KOPT-K1 (cell line): ENCODE results near the gene GJC1.

Experiments
- H3K27ac ChIP-seq: fragments of 200-600 bp; sonication (generic); 2 replicates; pipeline ENCODE4 v1.5.1; 2016; ENCODE audit warnings: antibody characterized with exemption, mild to moderate bottlenecking, low read depth, low read length; ENCODE audit not compliant: poor library complexity, severe bottlenecking
- H3K36me3 ChIP-seq: fragments of 200-600 bp; sonication (generic); 2 replicates; pipeline ENCODE4 v1.5.1; 2017; ENCODE audit warnings: antibody characterized with exemption, mild to moderate bottlenecking, low read length, moderate library complexity; ENCODE audit not compliant: insufficient read depth
- H3K9me3 ChIP-seq: fragments of 200-600 bp; sonication (generic); 2 replicates; pipeline ENCODE4 v1.5.1; 2017; ENCODE audit warnings: antibody characterized with exemption, low read length, mild to moderate bottlenecking; ENCODE audit not compliant: insufficient read depth, poor library complexity, severe bottlenecking

Gene GJC1

DNA sequence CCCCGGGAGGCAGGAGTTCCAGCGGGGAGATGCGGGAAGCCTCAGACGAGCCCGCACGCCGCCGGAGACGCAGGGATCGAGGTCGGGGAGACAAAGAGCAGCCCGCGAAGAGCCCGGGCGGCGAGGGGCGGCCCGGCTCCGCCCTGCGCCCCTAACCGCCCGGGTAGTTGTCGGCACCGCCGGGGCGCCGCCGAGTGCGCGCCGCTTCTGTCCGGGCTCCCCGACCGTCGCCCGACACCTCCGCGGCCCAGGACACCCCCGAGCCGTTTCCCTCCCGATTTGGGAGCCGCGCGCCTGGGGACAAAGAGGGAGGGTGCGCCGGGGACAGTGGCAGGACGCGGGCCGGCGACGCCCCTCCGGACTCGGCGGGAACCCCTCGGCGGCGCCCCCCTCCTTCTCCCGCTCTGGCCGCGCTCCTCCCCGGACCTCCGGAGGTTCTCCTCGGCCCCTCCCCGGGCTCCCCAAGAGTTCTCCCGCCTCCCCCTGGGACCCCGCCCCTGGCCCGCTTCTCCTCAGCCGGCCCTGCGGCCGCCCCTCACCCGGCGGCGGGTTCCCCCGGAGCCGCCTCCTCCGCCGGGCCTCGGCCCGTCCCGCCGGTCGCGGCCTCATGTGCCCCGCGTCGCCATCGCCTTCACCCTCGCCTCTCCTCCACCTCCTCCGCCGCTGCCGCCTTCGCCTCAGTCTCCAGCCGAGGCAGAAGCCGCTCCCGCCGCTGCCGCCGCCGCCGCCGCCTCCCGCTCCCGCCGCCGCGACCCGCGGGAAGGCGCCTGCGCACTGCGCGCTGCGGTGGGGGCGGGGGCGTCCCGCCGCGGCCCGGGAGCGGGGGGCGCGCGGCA, at the start of gene GJC1:
Gene GJC1 (minus strand): TSS at position 765 of the 836 bp plus-strand sequence. CDS start 24,470 bp downstream, outside the sequence.
- Histone ChIP-seq H3K36me3 (no peaks in the 10 kb centered on the region), H3K27ac (peak within 1 kb of the TSS; percentile 51), H3K9me3 (no peaks in the 10 kb centered on the region)

- H3K36me3 ChIP-seq, result peaks cover 97% of the 10 kb centered on the region
- H3K9me3 ChIP-seq, result no peaks in the 10 kb centered on the region
- no peak overlapping the region for H3K27ac ChIP-seq
Measured at GRCh38 chr17:44879376-44879775, 49.3 kb upstream of the GJC1 start.

GRCh38 chr17:44878627-44879221, 48.6 kb upstream of the GJC1 start:
- peaks cover 97% of the 10 kb centered on the region for H3K36me3 ChIP-seq
- H3K27ac ChIP-seq, result no peak overlapping the region
- H3K9me3 ChIP-seq, result no peaks in the 10 kb centered on the region

DNA sequence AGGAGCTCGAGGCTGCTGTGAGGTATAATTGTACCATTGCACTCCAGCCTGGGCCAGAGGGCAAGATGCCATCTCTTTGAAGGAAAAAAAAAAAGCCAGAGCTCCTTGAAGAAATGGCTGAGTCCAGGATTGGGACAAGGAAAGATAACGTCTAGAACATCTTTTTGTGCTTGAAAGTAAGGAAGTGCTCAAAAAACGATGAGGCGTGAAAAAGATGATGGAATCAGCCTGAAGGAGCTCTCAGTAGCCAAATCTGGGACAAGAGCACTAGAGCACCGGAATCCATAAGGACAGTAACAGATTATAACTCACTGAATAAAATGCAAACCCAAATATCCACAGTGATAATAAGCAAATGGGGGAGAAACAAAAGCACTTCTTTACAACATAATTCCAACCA, 47.0 kb upstream of the GJC1 start:
- no peak overlapping the region for H3K27ac ChIP-seq
- H3K9me3 ChIP-seq, result no peaks in the 10 kb centered on the region
- peaks cover 97% of the 10 kb centered on the region for H3K36me3 ChIP-seq

DNA sequence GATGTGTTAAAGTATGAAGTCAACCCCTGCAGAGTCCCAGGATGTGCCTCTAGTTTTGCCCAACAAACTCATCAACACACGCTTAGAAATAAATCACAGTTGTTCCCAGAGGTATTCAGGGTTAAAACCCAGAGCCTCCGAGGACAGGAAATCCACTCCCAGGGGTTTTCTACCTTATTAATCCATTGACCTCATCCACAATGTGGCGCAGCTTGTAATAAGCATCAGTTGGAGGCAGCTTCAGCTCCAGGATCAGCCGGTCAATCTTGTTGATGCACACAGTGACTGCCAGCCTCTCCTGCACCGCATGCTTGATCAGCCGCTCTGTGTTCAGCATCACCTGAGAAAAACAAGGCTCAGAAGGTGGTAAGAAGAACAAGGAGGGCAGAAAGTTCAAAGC, 45.7 kb upstream of the GJC1 start:
- Histone ChIP-seq H3K9me3 (no peaks in the 10 kb centered on the region), H3K27ac (no peak overlapping the region), H3K36me3 (peaks cover 97% of the 10 kb centered on the region)

DNA sequence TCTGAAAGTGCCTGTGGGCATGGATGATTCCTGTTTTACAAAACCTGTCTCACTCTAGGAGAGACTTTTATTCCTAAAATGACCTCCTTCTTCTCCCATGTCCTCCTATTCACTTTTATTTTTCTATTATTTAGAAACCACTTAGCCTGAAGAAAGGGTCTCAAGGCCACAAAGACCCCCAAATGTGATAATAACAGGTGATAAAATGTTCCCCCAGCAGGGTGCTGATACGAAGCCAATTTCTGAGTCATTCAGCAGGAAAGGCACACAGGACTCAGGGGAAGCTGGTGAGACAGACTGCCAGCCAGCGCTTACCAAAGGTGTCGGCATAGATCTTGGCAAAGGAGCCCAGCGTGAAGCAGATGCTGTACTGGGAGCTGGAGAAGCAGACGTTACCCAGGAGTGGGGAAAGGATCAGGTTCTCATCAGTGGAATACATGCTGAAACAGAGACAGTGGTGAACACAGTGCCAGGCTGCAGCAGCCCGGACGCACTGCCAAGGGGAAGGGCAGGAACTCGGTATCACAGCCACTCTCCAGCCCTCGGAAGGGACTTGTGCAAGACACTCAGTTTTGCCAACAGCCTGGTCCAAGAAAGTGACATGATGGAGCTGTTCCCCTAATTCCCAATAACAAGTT, 42.2 kb upstream of the GJC1 start:
- H3K36me3 ChIP-seq, result peaks cover 97% of the 10 kb centered on the region
- H3K27ac ChIP-seq, result no peak overlapping the region
- H3K9me3 ChIP-seq, result no peaks in the 10 kb centered on the region

DNA sequence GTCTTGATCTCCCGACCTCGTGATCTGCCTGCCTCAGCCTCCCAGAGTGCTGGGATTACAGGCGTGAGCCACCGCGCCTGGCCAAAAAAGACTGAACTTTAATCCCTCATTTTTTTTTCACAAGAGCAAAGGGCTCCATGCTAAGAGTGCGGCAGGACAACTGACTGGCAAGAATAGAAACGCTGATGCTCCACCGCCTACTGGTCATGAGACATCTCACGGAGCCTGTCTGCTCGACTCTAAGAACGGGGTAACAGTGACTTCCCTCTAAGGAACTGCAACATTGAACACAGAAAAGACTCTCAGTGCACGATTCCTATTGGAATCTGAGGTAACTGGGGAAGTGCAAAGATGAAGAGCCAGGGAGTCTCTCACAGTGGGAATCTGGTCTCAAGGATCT, 41.5 kb upstream of the GJC1 start:
- H3K36me3 ChIP-seq, result peaks cover 97% of the 10 kb centered on the region
- H3K9me3 ChIP-seq, result no peaks in the 10 kb centered on the region
- H3K27ac ChIP-seq, result no peak overlapping the region

DNA sequence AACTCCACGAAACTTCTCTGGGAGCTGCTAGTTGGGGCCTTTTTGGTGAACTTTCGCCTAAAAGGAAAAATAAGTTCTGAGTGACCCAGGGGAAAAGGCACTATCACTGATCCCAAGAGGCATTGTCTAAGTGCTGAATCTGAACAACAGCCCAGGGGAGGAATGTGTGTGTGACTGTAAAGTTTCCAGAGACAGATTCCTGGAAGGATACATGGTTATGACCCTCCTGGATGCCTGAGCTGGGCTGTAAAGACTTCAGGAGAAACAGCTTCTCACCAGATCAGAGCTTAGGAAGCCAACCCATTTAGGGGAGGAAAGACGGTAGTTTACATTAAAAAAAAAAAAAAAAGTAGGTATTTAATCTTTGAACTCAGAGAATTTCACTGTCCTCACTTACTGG, 37.8 kb upstream of the GJC1 start:
- H3K36me3 ChIP-seq, result peaks cover 100% of the 10 kb centered on the region
- no peak overlapping the region for H3K27ac ChIP-seq
- H3K9me3 ChIP-seq, result no peaks in the 10 kb centered on the region

DNA sequence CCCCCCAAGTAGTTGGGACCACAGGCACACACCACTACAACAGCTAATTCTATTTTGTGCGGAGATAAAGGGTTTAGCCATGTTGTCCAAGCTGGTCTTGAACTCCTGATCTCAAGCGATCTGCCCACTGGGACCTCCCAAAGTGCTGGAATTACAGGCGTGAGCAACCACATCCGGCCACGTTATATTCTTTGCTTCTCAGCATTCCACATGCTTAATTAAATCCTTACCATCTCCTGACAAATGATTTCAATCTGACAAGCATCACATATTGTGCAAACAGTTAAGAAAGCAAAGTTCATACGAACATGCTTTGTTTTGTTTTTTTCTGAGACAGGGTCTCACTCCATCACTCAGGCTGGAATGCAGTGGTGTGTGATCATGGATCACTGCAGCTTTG, 35.8 kb upstream of the GJC1 start:
- Histone ChIP-seq H3K27ac (no peak overlapping the region), H3K36me3 (peaks cover 99% of the 10 kb centered on the region)

GRCh38 chr17:44865231-44865660, 35.2 kb upstream of the GJC1 start:
- Histone ChIP-seq H3K27ac (no peak overlapping the region), H3K9me3 (no peaks in the 10 kb centered on the region), H3K36me3 (peaks cover 100% of the 10 kb centered on the region)

More for the DNA sequence above, 35.8 kb upstream of the GJC1 start:
- H3K9me3 ChIP-seq, result no peaks in the 10 kb centered on the region

- peaks cover 100% of the 10 kb centered on the region for H3K36me3 ChIP-seq
- H3K9me3 ChIP-seq, result no peaks in the 10 kb centered on the region
Measured at GRCh38 chr17:44864831-44865230, 34.7 kb upstream of the GJC1 start.

GRCh38 chr17:44863061-44863918, 33.2 kb upstream of the GJC1 start:
- Histone ChIP-seq H3K36me3 (peaks cover 100% of the 10 kb centered on the region), H3K9me3 (no peaks in the 10 kb centered on the region), H3K27ac (no peak overlapping the region)

More at GRCh38 chr17:44864831-44865230, 34.7 kb upstream of the GJC1 start:
- no peak overlapping the region for H3K27ac ChIP-seq

DNA sequence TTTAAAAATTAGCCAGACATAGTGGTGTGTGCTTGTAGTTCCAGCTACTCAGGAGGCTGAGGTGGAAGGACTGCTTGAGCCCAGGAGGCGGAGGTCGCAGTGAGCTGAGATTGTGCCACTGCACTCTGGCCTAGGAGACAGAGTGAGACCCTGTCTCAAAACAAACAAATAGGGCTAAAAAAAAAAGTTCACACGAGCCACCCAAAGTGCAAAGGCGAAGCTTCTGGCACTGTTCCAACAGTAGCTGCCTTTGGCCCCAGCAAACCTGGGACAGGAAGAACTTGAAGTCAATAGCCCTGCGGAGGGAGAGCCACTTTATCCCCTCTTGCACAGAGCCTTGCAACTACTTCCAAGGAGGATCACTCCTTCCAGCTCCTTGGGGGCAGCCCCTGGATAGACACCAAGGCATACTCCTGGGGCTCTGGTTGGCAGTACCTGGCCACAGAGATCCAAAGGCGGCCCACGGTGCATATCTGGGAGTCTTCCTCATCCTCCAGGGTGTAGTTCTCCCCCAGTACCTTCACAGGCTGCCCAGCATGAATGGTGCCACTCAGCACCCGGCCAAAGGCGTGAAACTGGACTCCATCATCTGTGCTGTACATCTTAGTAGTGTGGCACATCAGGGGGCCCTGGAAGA, 32.3 kb upstream of the GJC1 start:
- no peak overlapping the region for H3K27ac ChIP-seq
- no peaks in the 10 kb centered on the region for H3K9me3 ChIP-seq
- peaks cover 99% of the 10 kb centered on the region for H3K36me3 ChIP-seq

GRCh38 chr17:44859701-44860100, 29.6 kb upstream of the GJC1 start:
- no peaks in the 10 kb centered on the region for H3K9me3 ChIP-seq
- no peak overlapping the region for H3K27ac ChIP-seq
- peaks cover 99% of the 10 kb centered on the region for H3K36me3 ChIP-seq
